Neuronal stem cell (in vitro differentiated cells): ENCODE data around the gene CCDC110.
A peak's percentile ranks its signal among the peaks of the same experiment; 100 is the strongest.
"Not testable (repeated sequence)": the region's sequence is repeated elsewhere in the genome, so short reads cannot be mapped to it uniquely, and the experiment has no call there.

Experiments
- DNase-seq: peaks from one replicate; pipeline ENCODE4 v3.0.0-alpha.2; 2013; ENCODE audit warnings: low spot score
- H2AFZ ChIP-seq: one replicate; pipeline ENCODE4 v1.6.1; 2013; ENCODE audit warnings: mild to moderate bottlenecking, low read length, inconsistent platforms
- H2AK5ac ChIP-seq: 2 replicates; pipeline ENCODE4 v1.6.1; 2013; ENCODE audit warnings: low read depth, mild to moderate bottlenecking, inconsistent platforms, low read length, moderate library complexity, mixed read lengths
- H2BK120ac ChIP-seq: 2 replicates; pipeline ENCODE4 v1.6.1; 2013; ENCODE audit warnings: low read depth, mild to moderate bottlenecking, inconsistent platforms, low read length, moderate library complexity, mixed read lengths
- H2BK12ac ChIP-seq: one replicate; pipeline ENCODE4 v1.6.1; 2013; ENCODE audit warnings: low read length, inconsistent platforms
- H2BK15ac ChIP-seq: 2 replicates; pipeline ENCODE4 v1.6.1; 2013; ENCODE audit warnings: mild to moderate bottlenecking, low read length, inconsistent platforms, mixed read lengths
- H2BK5ac ChIP-seq: one replicate; pipeline ENCODE4 v1.6.1; 2013; ENCODE audit warnings: inconsistent platforms, mild to moderate bottlenecking, low read length, moderate library complexity
- H3K14ac ChIP-seq: one replicate; pipeline ENCODE4 v1.6.1; 2013; ENCODE audit warnings: low read length, inconsistent platforms
- H3K18ac ChIP-seq: 2 replicates; pipeline ENCODE4 v1.6.1; 2013; ENCODE audit warnings: low read length, inconsistent platforms
- H3K23ac ChIP-seq: 2 replicates; pipeline ENCODE4 v1.6.1; 2013; ENCODE audit warnings: low read depth, mild to moderate bottlenecking, mixed read lengths, low read length, inconsistent platforms; ENCODE audit not compliant: poor library complexity
- H3K27ac ChIP-seq: replicated peaks from 3 replicates; pipeline ENCODE4 v1.5.1; 2013; ENCODE audit warnings: low read length, inconsistent platforms
- H3K27me3 ChIP-seq, 3 experiments: 2 replicates each; pipeline ENCODE4 v1.6.1; 2013; ENCODE audit warnings: low read length in 3 of 3, mild to moderate bottlenecking in 2 of 3, inconsistent platforms in 1 of 3, low read depth in 1 of 3, mixed read lengths in 1 of 3, moderate library complexity in 1 of 3; ENCODE audit not compliant: control insufficient read depth in 3 of 3, insufficient read depth in 3 of 3
- H3K36me3 ChIP-seq, 2 donors: replicated peaks in 1 of 2; 2 replicates each; pipeline ENCODE4 v1.6.1; 2013; ENCODE audit warnings: low read length in 2 of 2; ENCODE audit not compliant: control insufficient read depth in 2 of 2, insufficient read depth in 2 of 2
- H3K4ac ChIP-seq: 2 replicates; pipeline ENCODE4 v1.6.1; 2013; ENCODE audit warnings: inconsistent platforms, mild to moderate bottlenecking, low read length, moderate library complexity
- H3K4me1 ChIP-seq, 2 donors: 1 replicate in 1 of 2; 2 replicates in 1 of 2; pipeline ENCODE4 v1.6.1; 2013; ENCODE audit warnings: low read length in 2 of 2, low read depth in 1 of 2; ENCODE audit not compliant: control insufficient read depth in 2 of 2, insufficient read depth in 1 of 2
- H3K4me2 ChIP-seq: one replicate; pipeline ENCODE4 v1.6.1; 2013; ENCODE audit warnings: mild to moderate bottlenecking, low read length, inconsistent platforms; ENCODE audit not compliant: insufficient read depth, poor library complexity, severe bottlenecking
- H3K4me3 ChIP-seq, 2 donors: 2 replicates each; pipeline ENCODE4 v1.5.1; 2013; ENCODE audit warnings: low read length in 2 of 2, mild to moderate bottlenecking in 2 of 2, inconsistent platforms in 1 of 2, moderate library complexity in 1 of 2
- H3K79me1 ChIP-seq: one replicate; pipeline ENCODE4 v1.6.1; 2013; ENCODE audit warnings: low read depth, mild to moderate bottlenecking, inconsistent platforms, low read length, moderate library complexity
- H3K9ac ChIP-seq: one replicate; pipeline ENCODE4 v1.6.1; 2013; ENCODE audit warnings: mild to moderate bottlenecking, low read depth, low read length, inconsistent platforms; ENCODE audit not compliant: poor library complexity
- H3K9me3 ChIP-seq, 2 donors: replicated peaks in 1 of 2; 2 replicates each; pipeline versions ENCODE3 to v1.6.1; 2013; ENCODE audit warnings: low read length in 2 of 2, mild to moderate bottlenecking in 2 of 2, inconsistent platforms in 1 of 2, low read depth in 1 of 2, mixed read lengths in 1 of 2, moderate library complexity in 1 of 2; ENCODE audit not compliant: control insufficient read depth in 2 of 2, insufficient read depth in 1 of 2
- H4K8ac ChIP-seq: one replicate; pipeline ENCODE4 v1.6.1; 2013; ENCODE audit warnings: low read depth, mild to moderate bottlenecking, inconsistent platforms, low read length, moderate library complexity
- H4K91ac ChIP-seq: one replicate; pipeline ENCODE4 v1.6.1; 2013; ENCODE audit warnings: low read length, low read depth, mild to moderate bottlenecking, inconsistent platforms; ENCODE audit not compliant: poor library complexity
- WGBS, 2 donors: extraction: QIAGEN DNeasy Blood & Tissue Kit; methylation state at CpG; one replicate each; pipeline ENCODE4 v1.1.7; 2013; ENCODE audit warnings: missing lambda C conversion rate in 2 of 2, mixed read lengths in 1 of 2; ENCODE audit not compliant: insufficient read length in 2 of 2, insufficient replicate concordance in 1 of 2; ENCODE audit errors: extremely low coverage in 2 of 2; 5-methylcytosine and 5-hydroxymethylcytosine counted together

Gene CCDC110

GRCh38 chr4:185511243-185511642 lies 39.7 kb upstream of the CCDC110 start:
- H2BK12ac ChIP-seq, H2AFZ ChIP-seq, H3K9ac ChIP-seq, H2BK120ac ChIP-seq, H3K27me3 ChIP-seq, H3K4me1 ChIP-seq, H3K14ac ChIP-seq, H4K91ac ChIP-seq, H3K9me3 ChIP-seq, H3K4me3 ChIP-seq, H3K27ac ChIP-seq, H3K4ac ChIP-seq, H2BK15ac ChIP-seq, H4K8ac ChIP-seq, H2AK5ac ChIP-seq, DNase-seq, H2BK5ac ChIP-seq, H3K4me2 ChIP-seq, H3K18ac ChIP-seq, H3K36me3 ChIP-seq, H3K79me1 ChIP-seq, H3K23ac ChIP-seq: not testable (repeated sequence)
- WGBS, 2 donors = no CpG with 5 or more reads among the region's 2 CpGs

DNA sequence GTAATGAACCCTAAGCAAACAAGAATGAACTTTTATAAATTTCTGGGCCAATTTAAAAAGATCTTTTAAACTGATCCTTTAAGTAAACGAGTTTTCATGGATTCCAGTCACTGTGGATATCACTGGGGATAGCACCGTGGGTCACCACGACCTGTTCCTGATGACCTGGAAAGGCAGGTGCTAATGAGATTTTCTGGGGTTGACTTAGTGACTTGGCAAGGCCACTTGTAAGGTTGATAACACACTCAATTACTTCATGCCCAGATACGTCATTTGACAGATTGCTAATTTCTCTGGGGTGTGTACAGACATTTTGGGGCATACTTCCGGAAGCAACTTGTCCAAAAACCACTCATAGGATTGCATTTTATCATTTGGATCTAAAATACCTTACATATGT lies 39.3 kb upstream of the CCDC110 start:
- H2AFZ ChIP-seq = no peak overlapping the region
- no CpG with 5 or more reads among the region's 5 CpGs for WGBS, 2 donors
- H3K23ac ChIP-seq = no peak overlapping the region
- no peak overlapping the region for H3K4me3 ChIP-seq
- H3K9ac ChIP-seq = no peak overlapping the region
- peaks cover 0 to 3% (median 0%) of the 10 kb centered on the region in 3 experiments for H3K27me3 ChIP-seq
- no peak overlapping the region for H4K91ac ChIP-seq
- H3K9me3 ChIP-seq = no peaks in the 10 kb centered on the region
- H2BK5ac ChIP-seq = no peak overlapping the region
- no peaks in the 10 kb centered on the region for H3K79me1 ChIP-seq
- no peak overlapping the region for H3K27ac ChIP-seq
- H3K14ac ChIP-seq = no peak overlapping the region
- H3K4ac ChIP-seq = no peak overlapping the region
- no peak overlapping the region for H3K18ac ChIP-seq
- no peak overlapping the region for H4K8ac ChIP-seq
- no peak for DNase-seq
- no peak overlapping the region for H2BK120ac ChIP-seq
- H2BK12ac ChIP-seq = no peak overlapping the region
- H2BK15ac ChIP-seq = no peak overlapping the region
- no peaks in the 10 kb centered on the region for H3K36me3 ChIP-seq
- no peaks in the 10 kb centered on the region for H3K4me1 ChIP-seq
- H2AK5ac ChIP-seq = no peak overlapping the region
- no peak overlapping the region for H3K4me2 ChIP-seq

DNA sequence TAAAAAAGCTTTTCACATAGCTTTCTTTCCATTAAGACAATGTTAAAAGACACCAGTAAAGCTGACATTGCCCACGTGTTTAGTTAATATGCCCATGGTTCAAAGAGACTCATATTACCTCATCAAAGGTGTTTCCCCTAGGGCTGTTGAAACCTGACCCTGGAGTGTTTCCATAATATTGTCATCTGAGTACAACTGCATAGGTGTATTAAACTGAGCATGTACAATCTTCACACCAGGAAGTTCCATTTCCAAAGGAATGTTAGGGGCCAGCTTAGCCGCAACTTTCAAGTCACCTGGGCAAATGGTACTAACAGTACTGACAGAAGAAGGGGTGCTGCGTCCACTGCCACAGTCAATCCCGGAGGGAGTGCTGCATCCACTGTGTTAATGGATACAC lies 36.6 kb upstream of the CCDC110 start:
- no peak overlapping the region for H2AK5ac ChIP-seq
- no peak overlapping the region for H3K4me2 ChIP-seq
- no peaks in the 10 kb centered on the region for H3K4me1 ChIP-seq
- no peak overlapping the region for H2BK15ac ChIP-seq
- no peak overlapping the region for H3K4ac ChIP-seq
- H2BK12ac ChIP-seq = no peak overlapping the region
- no peak overlapping the region for H4K91ac ChIP-seq
- no peak overlapping the region for H3K14ac ChIP-seq
- H3K9ac ChIP-seq = peak overlapping the region; percentile 32
- no peak overlapping the region for H2BK5ac ChIP-seq
- H3K27ac ChIP-seq = no peak overlapping the region
- H3K79me1 ChIP-seq = no peaks in the 10 kb centered on the region
- no peak overlapping the region for H3K18ac ChIP-seq
- no CpG with 5 or more reads among the region's 4 CpGs for WGBS, 2 donors
- H3K9me3 ChIP-seq = peaks cover 0 to 2% of the 10 kb centered on the region in 2 donors
- H2AFZ ChIP-seq = no peak overlapping the region
- H3K23ac ChIP-seq = no peak overlapping the region
- no peak overlapping the region for H4K8ac ChIP-seq
- DNase-seq = no peak
- no peaks in the 10 kb centered on the region for H3K36me3 ChIP-seq
- H3K27me3 ChIP-seq = peaks cover 0 to 3% (median 0%) of the 10 kb centered on the region in 3 experiments
- H3K4me3 ChIP-seq = no peak overlapping the region
- H2BK120ac ChIP-seq = no peak overlapping the region

- peak overlapping the region; percentile 22 for H3K9ac ChIP-seq
- H3K14ac ChIP-seq = no peak overlapping the region
- no peak overlapping the region for H2BK12ac ChIP-seq
- no peak overlapping the region for H3K27ac ChIP-seq
- no peak overlapping the region for H3K18ac ChIP-seq
- H3K9me3 ChIP-seq = peaks cover 0 to 2% of the 10 kb centered on the region in 2 donors
- no peak overlapping the region for H4K8ac ChIP-seq
- H3K4ac ChIP-seq = no peak overlapping the region
- no peak overlapping the region for H2AK5ac ChIP-seq
- no peak overlapping the region for H2AFZ ChIP-seq
- H3K4me1 ChIP-seq = no peaks in the 10 kb centered on the region
- no peak overlapping the region for H3K4me3 ChIP-seq
- H2BK15ac ChIP-seq = no peak overlapping the region
- no CpG with 5 or more reads among the region's 20 CpGs for WGBS, 2 donors
- no peak overlapping the region for H3K4me2 ChIP-seq
- H3K23ac ChIP-seq = peak overlapping the region; percentile 62
- H2BK120ac ChIP-seq = no peak overlapping the region
- no peaks in the 10 kb centered on the region for H3K36me3 ChIP-seq
- no peaks in the 10 kb centered on the region for H3K79me1 ChIP-seq
- no peak overlapping the region for H2BK5ac ChIP-seq
- peaks cover 0 to 3% (median 0%) of the 10 kb centered on the region in 3 experiments for H3K27me3 ChIP-seq
- H4K91ac ChIP-seq = no peak overlapping the region
- no peak for DNase-seq
Observed at GRCh38 chr4:185506422-185506821, 34.9 kb upstream of the CCDC110 start.
